Fibroblast of the aortic adventitia (primary cell): Measurements from ENCODE around the gene LRRC31. TPM values are rescaled to one million over a fixed set of nuclear protein-coding genes. Genes with fewer than 3 reads are reported as not detected.
A peak's percentile ranks its signal among the peaks of the same experiment; 100 is the strongest.

Experiments used
- DNase-seq: peaks from one replicate; pipeline ENCODE4 v3.0.0-alpha.2; 2010; ENCODE audit warnings: low read depth
- H3K4me3 ChIP-seq: 2 replicates; pipeline ENCODE4 v1.5.1; 2011; ENCODE audit warnings: low read depth, mild to moderate bottlenecking, control low read depth, low read length, moderate library complexity
- CTCF ChIP-seq: IDR thresholded peaks from 2 replicates; pipeline ENCODE4 v1.5.1; 2011; ENCODE audit warnings: mild to moderate bottlenecking, low read length, control low read depth, inconsistent platforms; ENCODE audit not compliant: insufficient read depth
- total RNA-seq: library from RNA; depleted of rRNA; stranded (reverse); fragments of >200 nt; gene quantifications from 2 replicates; pipeline ENCODE4 v1.2.3, GENCODE V29; 2012; ENCODE audit warnings: low replicate concordance

Gene LRRC31
- total RNA-seq, 1 donor = not detected

- H3K4me3 ChIP-seq = no peak overlapping the region
- TF ChIP-seq CTCF = no peak
- no peak for DNase-seq
Observed at GRCh38 chr3:169865176-169865767, 4.5 kb downstream of the LRRC31 start.

- no peak overlapping the region for H3K4me3 ChIP-seq
- TF ChIP-seq CTCF = no peak
- DNase-seq = no peak
Observed at GRCh38 chr3:169864270-169864669, 5.5 kb downstream of the LRRC31 start.

GRCh38 chr3:169863458-169863899 is 6.3 kb downstream of the LRRC31 start:
- no peak overlapping the region for H3K4me3 ChIP-seq
- DNase-seq = peak; percentile 84
- TF ChIP-seq CTCF = peak; percentile 92

GRCh38 chr3:169861871-169862270 is 7.9 kb downstream of the LRRC31 start:
- no peak for TF ChIP-seq CTCF
- no peak overlapping the region for H3K4me3 ChIP-seq
- DNase-seq = no peak

- DNase-seq = no peak
- no peak for TF ChIP-seq CTCF
- H3K4me3 ChIP-seq = no peak overlapping the region
Observed at GRCh38 chr3:169857811-169858210, 11.9 kb downstream of the LRRC31 start.

GRCh38 chr3:169855514-169855913 is 14.2 kb downstream of the LRRC31 start:
- no peak overlapping the region for H3K4me3 ChIP-seq
- no peak for TF ChIP-seq CTCF
- DNase-seq = no peak

GRCh38 chr3:169850618-169851017 is 19.1 kb downstream of the LRRC31 start:
- no peak for TF ChIP-seq CTCF
- DNase-seq = no peak
- no peak overlapping the region for H3K4me3 ChIP-seq
